Measurements from ENCODE around the gene KMT2D.

DNA sequence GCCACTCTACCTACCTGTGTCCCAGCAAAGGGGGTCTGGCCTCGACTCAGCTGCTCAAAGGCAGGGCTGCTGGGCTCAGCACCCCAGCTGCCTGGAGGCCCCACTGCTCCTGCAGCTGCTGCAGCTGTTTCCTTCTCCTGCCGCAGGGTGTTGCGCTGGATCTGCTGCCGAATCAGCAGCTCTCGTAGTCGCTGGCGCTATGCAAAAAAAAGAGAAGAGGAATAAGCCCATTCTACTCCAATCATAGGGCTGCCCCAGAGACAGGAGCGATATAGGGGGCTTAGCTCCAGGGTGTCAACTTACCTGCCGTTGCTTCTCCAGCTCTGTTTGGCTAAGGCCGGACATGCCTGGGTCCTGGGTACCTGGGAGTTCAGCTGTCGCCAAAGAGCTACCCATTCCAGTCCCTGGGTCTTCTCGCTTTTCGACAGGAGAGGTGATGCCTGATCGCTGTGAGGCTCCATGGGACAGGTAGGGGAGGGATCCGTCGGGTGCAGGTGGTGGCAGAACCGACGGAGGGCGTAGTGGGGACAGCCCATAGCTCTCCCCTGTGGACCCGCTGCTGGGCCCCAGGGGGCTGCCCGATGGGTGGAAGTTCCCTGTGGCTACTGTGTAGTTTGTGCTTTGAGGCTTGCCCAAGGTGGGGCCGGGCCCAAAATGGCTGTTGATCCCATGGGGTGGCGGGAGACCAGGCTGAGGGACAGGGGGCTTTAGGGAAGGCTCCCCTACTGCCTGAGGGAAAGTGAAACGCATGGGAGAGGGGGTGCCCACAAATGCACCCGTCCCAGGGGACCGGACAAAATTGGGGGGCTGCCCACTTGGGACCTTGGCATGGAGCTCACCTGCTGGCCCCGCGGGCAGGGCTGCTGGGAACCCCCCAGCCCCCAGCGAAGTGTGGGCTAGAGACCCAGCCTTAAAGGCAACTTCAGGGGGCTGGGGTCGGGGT is 20.9 kb downstream of the KMT2D start:
- TF ChIP-seq, protein P1, sequence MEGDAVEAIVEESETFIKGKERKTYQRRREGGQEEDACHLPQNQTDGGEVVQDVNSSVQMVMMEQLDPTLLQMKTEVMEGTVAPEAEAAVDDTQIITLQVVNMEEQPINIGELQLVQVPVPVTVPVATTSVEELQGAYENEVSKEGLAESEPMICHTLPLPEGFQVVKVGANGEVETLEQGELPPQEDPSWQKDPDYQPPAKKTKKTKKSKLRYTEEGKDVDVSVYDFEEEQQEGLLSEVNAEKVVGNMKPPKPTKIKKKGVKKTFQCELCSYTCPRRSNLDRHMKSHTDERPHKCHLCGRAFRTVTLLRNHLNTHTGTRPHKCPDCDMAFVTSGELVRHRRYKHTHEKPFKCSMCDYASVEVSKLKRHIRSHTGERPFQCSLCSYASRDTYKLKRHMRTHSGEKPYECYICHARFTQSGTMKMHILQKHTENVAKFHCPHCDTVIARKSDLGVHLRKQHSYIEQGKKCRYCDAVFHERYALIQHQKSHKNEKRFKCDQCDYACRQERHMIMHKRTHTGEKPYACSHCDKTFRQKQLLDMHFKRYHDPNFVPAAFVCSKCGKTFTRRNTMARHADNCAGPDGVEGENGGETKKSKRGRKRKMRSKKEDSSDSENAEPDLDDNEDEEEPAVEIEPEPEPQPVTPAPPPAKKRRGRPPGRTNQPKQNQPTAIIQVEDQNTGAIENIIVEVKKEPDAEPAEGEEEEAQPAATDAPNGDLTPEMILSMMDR (IDR thresholded peaks at IDR 0.05 in 4 of 5, conservative IDR thresholded peaks at IDR 0.05 in 1 of 5), result no peak
- no peak for TF ChIP-seq POLR2A (IDR thresholded peaks at IDR 0.05)
